ENCODE data around the gene NPIPB8. TPM values are rescaled to one million over a fixed set of nuclear protein-coding genes. Genes with fewer than 3 reads are reported as not detected.

The NPIPB8 gene
- total and polyA plus RNA-seq, 2 of the 13 experiments (the other 11 are each of a cell fraction or from before 2014, with no cell fraction given) = 0.49 to 2.3 TPM

GRCh38 chr16:28609631-28610594, 28.0 kb upstream of the NPIPB8 start, which contains the start of gene SULT1A1 (continued):
- TF ChIP-seq ZNF747 (CRISPR knock-in tag; IDR thresholded peaks at IDR 0.05; ENCODE audit: borderline replicate concordance) = 0 out of 2 replicates have a peak, but pooled peaks have one; percentile 62
- no peak for TF ChIP-seq ZNF460 (CRISPR knock-in tag; IDR thresholded peaks at IDR 0.05; ENCODE audit: borderline replicate concordance)
- TF ChIP-seq SUZ12 (IDR thresholded peaks at IDR 0.05; ENCODE audit: low read depth, low read length) = no peak
- TF ChIP-seq ZNF354B (CRISPR knock-in tag; IDR thresholded peaks at IDR 0.05) = no peak
- peak; percentile 72 for TF ChIP-seq GABPB1 (CRISPR knock-in tag; IDR thresholded peaks at IDR 0.05)
- TF ChIP-seq ZZZ3 (CRISPR knock-in tag; IDR thresholded peaks at IDR 0.05; ENCODE audit: borderline replicate concordance) = no peak; the same call in 1 of the 2 replicates
- no peak; the same call in 1 of the 2 replicates for TF ChIP-seq KLF13 (CRISPR knock-in tag; IDR thresholded peaks at IDR 0.05)
- TF ChIP-seq ATF7 (IDR thresholded peaks at IDR 0.05) = no peak
- TF ChIP-seq ATF7 (CRISPR knock-in tag; IDR thresholded peaks at IDR 0.05) = peak; percentile 36; the same call in 1 of the 2 replicates
- TF ChIP-seq GATAD1 (CRISPR knock-in tag; IDR thresholded peaks at IDR 0.05) = peak; percentile 44
- TF ChIP-seq POLR2AphosphoS5 (IDR thresholded peaks at IDR 0.05; ENCODE audit: low read depth, low read length) = peak; percentile 97
- peak; percentile 40 for TF ChIP-seq FOXA3 (CRISPR knock-in tag; IDR thresholded peaks at IDR 0.05)
- TF ChIP-seq HMG20A (CRISPR knock-in tag; IDR thresholded peaks at IDR 0.05; ENCODE audit: borderline replicate concordance) = 0 out of 2 replicates have a peak, but pooled peaks have one; percentile 6
- TF ChIP-seq HNRNPL (IDR thresholded peaks at IDR 0.05; ENCODE audit: low read depth, low read length) = peak; percentile 76; the same call in 1 of the 2 replicates
- peak; percentile 76; the same call in 1 of the 2 replicates for TF ChIP-seq ZNF619 (CRISPR knock-in tag; IDR thresholded peaks at IDR 0.05)
- peak; percentile 66; the same call in 1 of the 2 replicates for TF ChIP-seq ESRRA (CRISPR knock-in tag; IDR thresholded peaks at IDR 0.05; ENCODE audit: low read depth)
- TF ChIP-seq U2AF1 (optimal IDR thresholded peaks at IDR 0.05; ENCODE audit: low read depth, low read length) = no peak
- TF ChIP-seq ZNF407 (CRISPR knock-in tag; IDR thresholded peaks at IDR 0.05; ENCODE audit: not compliant biosample characterization) = peak; percentile 46
- no peak for TF ChIP-seq ZFAT (CRISPR knock-in tag; conservative IDR thresholded peaks at IDR 0.05)
- TF ChIP-seq HNRNPH1 (optimal IDR thresholded peaks at IDR 0.05; ENCODE audit: low read depth, low read length) = no peak
- no peak for TF ChIP-seq JARID2 (CRISPR knock-in tag; IDR thresholded peaks at IDR 0.05; ENCODE audit: insufficient replicate concordance)
- TF ChIP-seq MBNL3 (CRISPR knock-in tag; conservative IDR thresholded peaks at IDR 0.05) = no peak
- TF ChIP-seq ATM (IDR thresholded peaks at IDR 0.05; ENCODE audit: borderline replicate concordance) = no peak

Data from HepG2 (cell line).